HG02840 (cell line): ENCODE results near the gene OBSL1.

Experiments
- ATAC-seq: cut with Tn5 transposase; IDR thresholded peaks from one replicate; pipeline ENCODE4 v1.9.1; 2021; ENCODE audit warnings: mild to moderate bottlenecking, moderate library complexity, moderate number of reproducible peaks; ENCODE audit not compliant: unreplicated experiment, low FRiP score

The OBSL1 gene

DNA sequence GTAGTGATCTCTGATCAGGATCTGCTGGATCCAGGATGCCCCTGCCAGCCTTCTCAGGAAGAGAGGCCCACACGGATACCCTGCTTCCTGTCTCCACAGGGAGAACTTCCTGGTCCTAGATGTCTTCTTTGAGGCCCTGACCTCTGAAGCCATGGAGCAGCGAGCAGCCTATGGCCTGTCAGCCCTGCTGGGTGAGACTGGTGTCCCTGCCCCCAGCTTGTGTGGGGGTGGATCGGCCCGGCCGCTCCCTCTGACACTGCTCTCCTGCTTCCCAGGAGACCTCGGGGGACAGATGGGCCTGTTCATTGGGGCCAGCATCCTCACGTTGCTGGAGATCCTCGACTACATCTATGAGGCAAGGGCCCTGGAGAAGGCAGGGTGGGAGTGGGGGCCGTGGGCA, 34.4 kb downstream of the OBSL1 start:
- no peak for ATAC-seq

DNA sequence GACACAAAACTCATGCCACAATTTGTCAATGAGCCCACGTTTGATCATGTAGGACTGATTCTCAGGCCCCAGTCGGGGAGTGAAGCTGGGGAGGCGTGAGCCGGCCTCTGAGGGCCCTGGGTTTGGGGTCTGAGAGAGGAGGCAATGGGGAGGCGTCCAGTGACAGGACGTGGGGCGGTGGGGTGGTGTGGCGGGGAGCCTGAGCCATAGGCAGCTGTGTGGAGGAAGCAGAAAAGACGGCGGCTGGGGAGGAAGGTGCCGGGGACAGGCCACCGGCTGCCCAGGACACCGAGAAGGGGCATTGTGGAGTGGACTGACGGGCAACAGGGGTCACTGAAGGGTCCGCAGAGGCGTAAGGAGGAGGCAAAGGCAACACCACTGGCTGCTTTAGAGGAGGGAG, 34.9 kb downstream of the OBSL1 start:
- no peak for ATAC-seq

DNA sequence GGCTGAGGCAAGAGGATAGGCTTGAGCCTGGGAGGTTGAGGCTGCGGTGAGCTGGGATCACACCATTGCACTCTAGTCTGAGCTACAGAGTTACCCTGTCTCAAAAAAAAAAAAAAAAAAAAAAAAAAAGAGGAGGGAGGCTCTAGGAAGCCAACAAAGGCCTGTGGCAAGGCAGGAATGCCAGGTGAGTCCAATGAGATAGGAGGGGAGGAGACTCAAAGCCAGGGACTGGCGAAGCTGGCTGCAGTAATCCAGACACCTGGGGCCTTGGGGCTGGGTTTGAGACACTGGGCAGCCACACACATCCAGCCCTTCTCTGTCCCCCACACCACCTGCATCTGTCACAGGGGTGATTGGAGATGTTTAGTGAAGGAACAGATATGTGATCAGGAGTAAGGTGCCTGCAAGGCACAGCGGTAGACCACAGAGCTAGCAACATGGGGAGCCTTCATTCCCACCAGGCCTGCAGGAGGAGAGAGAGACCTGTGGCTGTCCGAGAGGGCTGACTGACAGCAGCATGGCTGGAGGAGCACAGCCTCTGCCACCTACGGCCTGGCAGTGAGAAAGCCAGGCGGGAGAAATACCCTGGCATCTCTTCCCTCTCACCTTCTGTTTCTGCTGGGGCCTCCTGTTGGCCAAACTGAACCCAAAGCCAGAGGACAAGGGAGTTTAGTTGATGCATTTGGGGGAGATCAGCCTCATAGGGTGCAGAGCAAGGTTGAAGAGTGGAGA, 37.2 kb downstream of the OBSL1 start:
- ATAC-seq: no peak

DNA sequence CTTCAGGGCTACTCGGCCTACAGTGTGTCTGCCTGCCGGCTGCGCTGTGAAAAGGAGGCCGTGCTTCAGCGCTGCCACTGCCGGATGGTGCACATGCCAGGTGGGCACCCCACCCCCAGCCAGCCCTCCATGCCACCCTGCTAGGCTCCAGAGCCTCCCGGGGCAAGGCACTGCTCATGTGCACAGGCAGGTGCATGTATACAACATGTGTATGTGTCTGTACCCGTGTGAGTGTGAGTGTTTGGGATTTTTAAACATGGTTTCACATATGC, 39.0 kb downstream of the OBSL1 start:
- ATAC-seq: no peak

DNA sequence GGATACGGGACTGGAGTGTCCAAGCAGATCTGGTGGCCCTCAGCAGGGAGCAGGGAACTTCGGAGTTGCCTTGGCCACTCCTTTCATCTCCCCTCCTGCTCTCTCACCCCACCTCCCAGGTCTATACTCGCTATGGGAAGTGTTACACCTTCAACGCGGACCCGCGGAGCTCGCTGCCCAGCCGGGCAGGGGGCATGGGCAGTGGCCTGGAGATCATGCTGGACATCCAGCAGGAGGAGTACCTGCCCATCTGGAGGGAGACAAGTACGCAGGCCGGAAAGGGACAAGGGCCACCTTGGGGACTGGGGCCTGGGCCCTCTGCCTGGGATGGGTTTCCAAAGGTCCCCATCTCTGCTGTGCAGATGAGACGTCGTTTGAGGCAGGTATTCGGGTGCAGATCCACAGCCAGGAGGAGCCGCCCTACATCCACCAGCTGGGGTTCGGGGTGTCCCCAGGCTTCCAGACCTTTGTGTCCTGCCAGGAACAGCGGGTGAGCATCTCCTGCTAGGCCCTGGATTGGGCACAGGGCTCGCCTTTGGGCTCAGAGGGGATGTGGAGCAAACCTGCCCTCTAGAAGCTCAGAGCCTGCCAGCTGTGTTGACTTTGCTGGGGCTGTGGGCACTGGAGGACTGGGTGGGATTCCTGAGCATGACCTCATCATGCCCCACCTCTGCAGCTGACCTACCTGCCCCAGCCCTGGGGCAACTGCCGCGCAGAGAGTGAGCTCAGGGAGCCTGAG, 39.5 kb downstream of the OBSL1 start:
- no peak for ATAC-seq

DNA sequence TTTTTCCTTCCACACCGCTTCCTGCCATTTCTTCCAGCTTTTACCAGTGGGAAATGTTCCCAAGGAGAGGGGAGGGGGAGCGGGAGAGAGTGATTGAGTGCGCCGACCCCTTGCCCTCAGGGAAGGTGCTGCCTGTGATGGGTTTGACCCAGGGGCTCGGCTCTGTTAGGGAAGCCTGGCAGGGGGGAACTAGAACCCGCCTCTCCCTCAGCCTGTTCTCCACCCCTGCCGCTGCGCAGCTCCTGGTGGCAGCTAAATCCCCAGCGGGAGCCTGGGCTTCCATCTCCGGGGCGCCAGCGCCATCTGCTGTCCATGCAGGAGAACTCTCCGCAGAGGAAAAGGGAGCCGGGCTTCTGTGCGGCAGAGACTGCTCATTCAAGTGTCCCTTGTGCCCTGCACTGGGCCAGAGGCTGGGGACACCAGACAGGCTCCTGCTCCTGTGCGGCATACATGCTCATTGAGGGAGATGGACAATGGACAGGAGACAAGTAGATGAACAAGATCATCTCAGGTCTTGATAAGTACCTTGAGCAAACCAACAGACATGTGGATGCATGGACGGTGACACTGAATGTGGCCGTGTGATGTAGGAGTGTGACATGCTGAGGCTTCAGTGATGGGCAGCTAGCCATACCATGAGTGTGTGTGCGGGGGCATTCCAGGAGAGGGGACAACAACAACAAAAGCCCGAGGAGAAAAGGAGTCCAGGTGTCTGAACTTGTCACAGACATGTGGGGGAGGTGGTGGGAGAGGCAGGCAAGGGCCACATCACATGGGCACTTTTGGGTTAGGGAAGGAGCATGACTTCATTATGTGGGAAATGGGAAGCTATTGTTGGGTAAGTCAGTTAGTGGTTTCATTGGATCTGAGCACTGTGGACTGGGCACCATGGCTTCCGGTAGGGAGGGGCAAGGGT, 41.0 kb downstream of the OBSL1 start:
- ATAC-seq: peak; percentile 73

- no peak for ATAC-seq
Measured at GRCh38 chr2:219527472-219527871, 43.9 kb downstream of the OBSL1 start.

DNA sequence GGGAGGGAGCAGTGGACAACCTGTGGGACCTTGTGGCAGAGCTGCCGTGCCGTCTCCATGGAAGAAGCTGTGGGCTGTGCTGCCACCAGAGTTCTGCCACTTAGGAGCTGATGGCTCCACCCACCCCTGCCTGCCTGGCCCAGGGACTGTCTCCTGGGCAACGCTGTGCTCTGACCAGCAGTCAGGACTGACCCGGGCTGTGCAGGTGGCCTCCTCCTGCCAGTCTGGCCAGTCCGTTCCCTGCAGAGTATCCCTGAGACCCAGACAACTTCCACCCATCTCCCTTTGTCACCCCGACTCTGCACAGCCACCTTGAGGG, 44.3 kb downstream of the OBSL1 start:
- ATAC-seq: no peak

- ATAC-seq: no peak
Measured at GRCh38 chr2:219526320-219527075, 44.8 kb downstream of the OBSL1 start.

DNA sequence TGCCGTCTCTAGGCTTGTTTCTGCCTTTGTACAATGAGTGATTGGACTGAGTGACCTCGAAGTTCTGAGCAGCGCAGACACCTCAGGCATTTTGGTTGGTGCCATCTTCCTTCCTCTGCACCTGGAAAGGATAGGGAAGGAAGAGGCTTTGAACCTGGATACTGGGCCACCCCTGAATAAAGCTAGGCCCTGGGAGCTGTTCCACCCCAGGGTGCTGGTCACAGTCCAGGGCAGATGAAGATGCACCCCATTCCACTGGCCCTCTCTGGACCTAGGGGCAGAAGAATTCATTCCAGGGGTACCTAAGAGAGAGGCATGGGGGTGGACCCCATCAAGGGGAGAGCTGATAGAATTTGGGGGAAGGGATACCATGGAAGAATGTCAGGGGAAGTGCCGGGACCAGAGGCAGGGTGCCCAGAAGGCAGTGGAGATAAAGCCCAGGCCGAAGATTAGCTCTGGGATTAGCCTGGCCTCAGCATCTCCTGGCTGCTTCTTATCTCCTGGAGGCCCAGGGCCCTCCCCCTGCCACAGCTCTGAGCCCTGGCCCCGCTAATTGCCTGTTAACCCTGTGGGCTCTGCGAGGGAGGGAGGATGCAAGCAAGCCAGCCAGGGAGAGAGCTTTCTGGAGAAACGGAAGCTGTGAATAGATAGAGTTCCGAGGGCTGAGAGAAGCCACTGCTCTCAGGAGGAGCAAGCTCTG, 45.7 kb downstream of the OBSL1 start:
- no peak for ATAC-seq

- no peak for ATAC-seq
Measured at GRCh38 chr2:219524817-219525216, 46.5 kb downstream of the OBSL1 start.

DNA sequence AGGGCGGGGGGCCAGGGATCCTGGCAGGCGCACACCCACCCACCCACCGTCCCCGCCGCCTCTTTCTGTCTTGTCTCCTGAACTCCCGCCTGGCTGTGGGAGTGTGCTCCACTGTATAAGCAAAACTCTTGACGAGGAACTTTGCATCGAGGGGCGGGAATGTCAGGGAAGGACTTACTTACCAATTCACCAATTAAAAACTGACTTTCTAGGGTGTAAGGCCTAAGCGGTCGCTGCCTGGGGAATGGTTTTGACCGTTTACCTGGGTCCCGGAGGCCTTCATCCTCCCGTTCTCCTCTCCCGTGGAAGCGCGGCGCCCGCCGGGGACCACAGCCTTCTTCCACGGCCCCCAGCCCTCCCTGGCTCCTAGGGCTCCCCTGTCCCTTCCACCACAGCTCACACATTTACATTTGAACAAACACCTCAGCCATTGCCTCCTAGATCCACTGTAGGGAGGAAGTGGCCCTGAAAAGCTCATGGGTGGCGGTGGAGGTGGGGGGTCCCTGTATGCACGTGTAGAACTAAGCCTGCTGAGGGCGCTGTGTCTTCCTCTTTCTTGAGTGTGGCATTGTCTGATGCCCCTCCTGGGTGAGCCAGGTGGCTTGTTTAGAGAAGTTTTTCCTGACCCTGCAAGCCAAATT, 48.2 kb downstream of the OBSL1 start:
- no peak for ATAC-seq

GRCh38 chr2:219522111-219523030, 49.0 kb downstream of the OBSL1 start:
- ATAC-seq: no peak

GRCh38 chr2:219521066-219521880, 50.1 kb downstream of the OBSL1 start:
- no peak for ATAC-seq

- no peak for ATAC-seq
Measured at GRCh38 chr2:219520079-219520478, 51.3 kb downstream of the OBSL1 start.

DNA sequence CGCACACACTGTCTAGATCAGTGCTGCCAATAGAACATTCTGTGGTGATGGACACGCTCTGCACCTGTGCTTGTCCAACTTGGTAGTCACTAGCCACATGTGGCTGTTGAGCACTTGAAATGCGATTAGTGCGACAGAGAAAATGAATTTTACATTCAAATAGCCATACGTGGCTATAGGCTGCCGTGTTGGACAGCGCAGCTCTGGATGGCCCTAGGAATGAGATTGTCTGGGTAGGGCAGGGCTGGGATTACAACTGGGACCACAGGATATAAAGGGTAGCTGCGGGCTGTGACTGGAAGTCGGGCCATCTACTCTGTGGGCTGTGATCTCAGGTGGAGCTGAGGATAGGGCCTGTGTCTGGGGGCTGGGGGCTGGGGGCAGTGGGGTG, 51.8 kb downstream of the OBSL1 start:
- ATAC-seq: no peak

DNA sequence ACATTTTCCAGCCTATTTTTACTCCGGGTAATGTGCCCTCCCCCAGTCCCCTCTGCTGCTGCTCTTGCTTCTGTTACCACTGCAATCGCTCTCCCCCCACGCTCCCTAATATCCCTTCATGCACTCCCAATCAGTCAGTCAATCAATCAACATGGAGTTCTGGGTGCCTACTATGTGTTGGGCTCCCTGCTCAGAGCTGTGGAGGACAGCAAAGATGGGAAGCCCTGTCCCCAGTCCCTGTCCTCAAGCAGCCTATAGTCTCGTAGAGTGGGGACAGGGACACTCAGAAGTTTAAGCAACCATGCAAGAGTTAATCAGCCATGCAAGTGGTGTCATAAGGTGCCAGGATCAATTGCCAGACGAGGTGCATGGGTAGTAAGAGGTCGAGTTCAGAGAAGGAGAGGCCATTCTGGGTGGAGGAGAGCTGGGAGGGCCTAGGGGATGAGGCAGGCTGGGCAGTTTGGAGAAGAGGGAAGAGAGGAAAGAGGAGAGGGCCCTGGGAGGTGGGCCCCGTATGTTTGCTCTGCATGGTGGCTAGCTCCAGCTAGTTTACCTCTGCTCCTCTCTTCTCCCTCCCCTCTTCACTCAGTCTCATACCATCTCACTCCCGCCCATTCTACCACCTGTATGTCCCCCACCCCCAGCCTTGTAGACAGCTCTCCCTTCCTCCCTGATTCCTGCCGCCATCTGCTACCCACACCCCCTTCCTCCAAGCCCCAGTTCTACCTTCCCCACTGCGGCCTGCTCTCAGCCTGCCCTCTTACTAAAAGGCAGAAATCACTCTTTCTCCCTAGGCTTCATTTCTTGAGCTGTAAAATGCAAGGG, 53.2 kb downstream of the OBSL1 start:
- no peak for ATAC-seq
